Measurements from ENCODE around the gene COPS3. TPM values are rescaled to one million over a fixed set of nuclear protein-coding genes. Genes with fewer than 3 reads are reported as not detected.

Gene COPS3
- polyA plus RNA-seq, 1 experiment, result 73.3 TPM

GRCh38 chr17:17315142-17315821 lies 34.2 kb upstream of the COPS3 start:
- ChIA-PET CTCF (interaction anchor here (0.6 to 1.1 kb wide), 2 partner anchors 36 to 173 kb away, joined by 3 read pairs; no protein-coding TSS in a partner anchor), POLR2A (interaction anchor here (0.6 kb wide), 1 partner anchor 48 kb away, joined by 5 read pairs; no protein-coding TSS in a partner anchor)
- Histone ChIP-seq H3K4me3 (ENCODE audit: low read depth, low read length) (no peak overlapping the region), H3K36me3 (ENCODE audit: control insufficient read depth, insufficient read depth, low read length) (no peaks in the 10 kb centered on the region), H3K27me3 (ENCODE audit: control insufficient read depth, insufficient read depth, low read length) (no peaks in the 10 kb centered on the region)
- TF ChIP-seq CTCF (IDR thresholded peaks at IDR 0.05; ENCODE audit: insufficient read depth, low read depth, low read length), result no peak
- DNase-seq (ENCODE audit: low read depth), result no peak

- no peak for TF ChIP-seq CTCF (IDR thresholded peaks at IDR 0.05; ENCODE audit: insufficient read depth, low read depth, low read length)
- ChIA-PET CTCF (interaction anchor here (0.6 to 1.1 kb wide), 3 partner anchors 37 to 314 kb away, joined by 3 read pairs; no protein-coding TSS in a partner anchor), POLR2A (interaction anchor here (0.6 kb wide), 1 partner anchor 48 kb away, joined by 5 read pairs; no protein-coding TSS in a partner anchor)
- H3K4me3 ChIP-seq (ENCODE audit: low read depth, low read length), result no peak overlapping the region
- no peak for DNase-seq (ENCODE audit: low read depth)
- H3K36me3 ChIP-seq (ENCODE audit: control insufficient read depth, insufficient read depth, low read length), result no peaks in the 10 kb centered on the region
- no peaks in the 10 kb centered on the region for H3K27me3 ChIP-seq (ENCODE audit: control insufficient read depth, insufficient read depth, low read length)
Observed at GRCh38 chr17:17314501-17315071, 33.5 kb upstream of the COPS3 start.

- H3K36me3 ChIP-seq (ENCODE audit: control insufficient read depth, insufficient read depth, low read length), result no peaks in the 10 kb centered on the region
- peak; percentile 53 for TF ChIP-seq CTCF (IDR thresholded peaks at IDR 0.05; ENCODE audit: insufficient read depth, low read depth, low read length)
- ChIA-PET POLR2A (no interaction called here), CTCF (interaction anchor here (0.6 to 1.1 kb wide), 3 partner anchors 41 to 728 kb away, joined by 3 to 5 read pairs (median 3); no protein-coding TSS in a partner anchor)
- no peak for DNase-seq (ENCODE audit: low read depth)
- no peak overlapping the region for H3K4me3 ChIP-seq (ENCODE audit: low read depth, low read length)
- H3K27me3 ChIP-seq (ENCODE audit: control insufficient read depth, insufficient read depth, low read length), result no peaks in the 10 kb centered on the region
Observed at GRCh38 chr17:17313350-17313991, 32.4 kb upstream of the COPS3 start.

GRCh38 chr17:17309356-17309755 lies 28.3 kb upstream of the COPS3 start:
- ChIA-PET POLR2A (no interaction called here), CTCF (no interaction called here)
- H3K36me3 ChIP-seq (ENCODE audit: control insufficient read depth, insufficient read depth, low read length), result no peaks in the 10 kb centered on the region
- no peak for TF ChIP-seq CTCF (IDR thresholded peaks at IDR 0.05; ENCODE audit: insufficient read depth, low read depth, low read length)
- no peak overlapping the region for H3K4me3 ChIP-seq (ENCODE audit: low read depth, low read length)
- no peaks in the 10 kb centered on the region for H3K27me3 ChIP-seq (ENCODE audit: control insufficient read depth, insufficient read depth, low read length)
- DNase-seq (ENCODE audit: low read depth), result no peak

GRCh38 chr17:17305281-17305801 lies 24.3 kb upstream of the COPS3 start:
- POLR2A ChIA-PET, result no interaction called here
- no peak for TF ChIP-seq CTCF (IDR thresholded peaks at IDR 0.05; ENCODE audit: insufficient read depth, low read depth, low read length)

More at GRCh38 chr17:17305281-17305801, 24.3 kb upstream of the COPS3 start:
- CTCF ChIA-PET, result no interaction called here
- Histone ChIP-seq H3K27me3 (ENCODE audit: control insufficient read depth, insufficient read depth, low read length) (no peaks in the 10 kb centered on the region), H3K36me3 (ENCODE audit: control insufficient read depth, insufficient read depth, low read length) (no peaks in the 10 kb centered on the region), H3K4me3 (ENCODE audit: low read depth, low read length) (no peak overlapping the region)
- DNase-seq (ENCODE audit: low read depth), result no peak

All from BJ (cell line).